HG02870 (cell line): ENCODE measurements around the gene CALR3.
"Not testable (repeated sequence)": the region's sequence is repeated elsewhere in the genome, so short reads cannot be mapped to it uniquely, and the experiment has no call there.

ENCODE experiments used
- ATAC-seq: cut with Tn5 transposase; IDR thresholded peaks from one replicate; pipeline ENCODE4 v1.9.1; 2021; ENCODE audit warnings: mild to moderate bottlenecking, moderate library complexity; ENCODE audit not compliant: unreplicated experiment

CALR3 gene, protein sequence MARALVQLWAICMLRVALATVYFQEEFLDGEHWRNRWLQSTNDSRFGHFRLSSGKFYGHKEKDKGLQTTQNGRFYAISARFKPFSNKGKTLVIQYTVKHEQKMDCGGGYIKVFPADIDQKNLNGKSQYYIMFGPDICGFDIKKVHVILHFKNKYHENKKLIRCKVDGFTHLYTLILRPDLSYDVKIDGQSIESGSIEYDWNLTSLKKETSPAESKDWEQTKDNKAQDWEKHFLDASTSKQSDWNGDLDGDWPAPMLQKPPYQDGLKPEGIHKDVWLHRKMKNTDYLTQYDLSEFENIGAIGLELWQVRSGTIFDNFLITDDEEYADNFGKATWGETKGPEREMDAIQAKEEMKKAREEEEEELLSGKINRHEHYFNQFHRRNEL

DNA sequence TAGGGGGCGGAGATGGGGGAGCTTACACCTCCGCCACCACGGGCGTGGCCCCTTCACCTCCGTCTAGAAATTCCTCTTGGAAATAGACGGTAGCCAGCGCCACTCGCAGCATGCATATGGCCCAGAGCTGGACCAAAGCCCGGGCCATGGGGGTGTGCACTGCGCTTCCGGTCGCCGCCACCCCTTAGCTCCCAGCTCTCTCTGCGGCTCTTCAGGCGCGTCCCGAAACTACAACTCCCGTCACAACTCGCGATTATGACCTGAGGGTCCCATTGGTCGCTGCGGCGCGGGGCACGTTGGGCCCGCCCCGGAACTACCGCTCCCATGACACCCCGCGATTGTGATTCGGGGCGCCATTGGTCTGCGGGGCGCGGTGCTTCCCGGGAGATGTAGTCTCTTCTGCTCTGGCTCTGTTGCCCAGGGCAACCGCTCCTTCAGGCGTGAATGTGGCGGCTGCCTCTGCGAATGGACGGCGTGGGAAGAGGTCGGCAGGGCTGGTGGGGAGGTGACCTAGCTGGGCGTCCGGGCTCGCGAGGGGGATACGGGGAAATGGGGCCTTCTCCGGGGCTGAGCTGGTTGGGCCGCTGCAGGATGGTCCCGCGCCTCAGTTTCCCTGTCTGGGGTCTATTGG lies at the start of gene CALR3, which contains the start of gene C19orf44:
TSS of gene CALR3 (minus strand) at position 186 of the 631 bp plus-strand sequence. CDS start at position 148, 38 bp downstream.
TSS of gene C19orf44 (plus strand) at position 413 of the 631 bp plus-strand sequence. CDS start 4,399 bp downstream, outside the sequence.
- ATAC-seq = peak; percentile 97

- no peak for ATAC-seq
Observed at GRCh38 chr19:16544473-16545231, 48.7 kb upstream of the CALR3 start.

GRCh38 chr19:16543734-16544133 lies 47.8 kb upstream of the CALR3 start:
- not testable (repeated sequence) for ATAC-seq

DNA sequence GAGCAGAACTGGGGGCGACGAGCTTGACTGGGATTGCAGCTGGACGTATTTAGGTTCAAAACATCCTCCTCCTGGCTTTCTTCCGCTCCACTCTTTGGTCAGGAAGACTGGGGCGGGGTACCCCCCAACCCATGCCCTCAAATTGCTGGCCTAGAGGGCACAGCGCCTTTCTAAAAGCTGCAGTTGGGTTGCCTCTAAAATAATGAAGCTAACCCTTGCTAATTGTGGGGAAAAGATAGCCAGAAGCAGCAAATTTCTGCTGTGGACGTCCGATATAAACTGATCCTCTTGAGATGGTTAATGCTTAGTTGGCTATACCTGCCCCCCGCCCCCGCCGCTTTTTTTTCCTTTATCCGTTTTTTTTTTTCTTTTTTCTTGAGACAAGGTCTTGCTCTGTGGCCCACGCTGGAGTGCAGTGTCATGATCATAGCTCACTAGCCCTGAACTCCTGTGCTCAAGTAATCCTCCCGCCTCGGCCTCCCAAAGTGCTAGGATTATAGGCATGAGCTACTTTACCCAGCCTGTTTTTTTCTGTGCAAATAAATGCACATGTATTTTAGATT lies 47.0 kb upstream of the CALR3 start:
- ATAC-seq = no peak

DNA sequence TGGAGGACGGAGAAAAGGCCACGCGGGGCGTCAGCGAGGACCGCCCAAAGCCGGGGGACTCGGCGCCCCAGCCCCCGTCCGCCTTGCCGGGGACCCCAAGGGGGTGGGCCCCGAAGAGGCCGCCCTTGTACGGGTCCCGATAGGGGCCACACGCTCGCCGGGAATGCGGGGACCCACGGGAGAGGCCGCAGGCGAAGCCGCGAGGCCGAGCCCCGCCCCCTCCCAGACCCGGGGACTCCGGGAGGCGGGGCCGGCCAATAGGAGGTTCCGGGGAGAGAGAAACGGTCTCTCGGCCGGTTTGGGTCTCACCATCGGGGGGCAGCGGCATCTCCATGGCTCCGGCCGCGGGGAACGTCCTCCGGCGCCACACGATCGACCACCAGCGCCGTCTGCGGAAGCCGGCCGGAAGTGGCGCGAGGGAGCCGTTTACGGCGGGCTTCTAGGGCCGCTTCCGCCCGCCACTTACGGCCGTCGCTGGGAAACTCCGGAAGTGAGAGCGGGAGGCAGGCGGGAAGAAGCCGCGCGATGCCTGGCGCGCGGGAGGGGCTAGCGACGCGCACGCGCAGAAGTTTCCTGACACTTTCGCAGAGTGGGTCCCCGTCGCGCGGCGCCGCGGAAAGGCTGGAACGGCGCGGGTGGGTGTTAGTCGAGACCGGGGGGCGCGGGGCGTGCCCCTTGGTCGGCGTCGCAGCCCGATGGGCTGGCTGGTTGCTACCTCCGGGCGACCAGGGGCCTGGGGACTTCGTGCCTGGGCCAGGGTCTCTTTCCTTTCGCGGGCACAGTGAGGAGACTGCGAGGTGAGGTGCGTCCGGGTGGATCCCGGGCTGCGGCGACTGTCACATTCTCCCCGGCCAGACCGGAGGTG lies 46.3 kb upstream of the CALR3 start, which contains the start of gene CHERP:
TSS of gene CHERP (minus strand) at position 393 of the 865 bp plus-strand sequence. CDS start at position 334, 59 bp downstream.
- peak; percentile 75 for ATAC-seq

DNA sequence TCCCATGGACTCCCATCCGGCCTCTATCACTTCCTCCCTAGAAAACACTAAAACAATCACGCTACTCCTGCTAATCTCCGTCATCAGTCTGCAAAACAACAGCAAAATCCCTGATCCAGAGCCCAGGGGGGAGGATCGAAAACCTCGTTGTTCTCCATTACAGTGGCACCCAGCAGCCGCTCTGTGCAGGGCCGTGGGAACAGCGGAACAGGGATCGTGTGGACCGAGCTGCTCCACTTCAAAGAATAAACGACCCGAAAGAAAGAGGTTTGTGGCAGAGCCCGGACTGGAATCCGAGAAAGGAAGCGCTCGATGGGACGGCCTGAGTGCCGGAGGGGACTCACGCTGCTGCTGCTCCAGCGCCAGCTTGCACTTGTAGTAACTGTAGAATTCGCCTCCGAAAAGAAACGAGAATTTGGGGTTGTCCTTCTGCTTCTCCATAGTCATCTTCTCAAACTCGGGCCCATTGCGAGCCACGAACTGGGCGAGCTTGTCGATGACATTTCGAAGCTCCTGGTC lies 45.6 kb upstream of the CALR3 start:
- no peak for ATAC-seq

DNA sequence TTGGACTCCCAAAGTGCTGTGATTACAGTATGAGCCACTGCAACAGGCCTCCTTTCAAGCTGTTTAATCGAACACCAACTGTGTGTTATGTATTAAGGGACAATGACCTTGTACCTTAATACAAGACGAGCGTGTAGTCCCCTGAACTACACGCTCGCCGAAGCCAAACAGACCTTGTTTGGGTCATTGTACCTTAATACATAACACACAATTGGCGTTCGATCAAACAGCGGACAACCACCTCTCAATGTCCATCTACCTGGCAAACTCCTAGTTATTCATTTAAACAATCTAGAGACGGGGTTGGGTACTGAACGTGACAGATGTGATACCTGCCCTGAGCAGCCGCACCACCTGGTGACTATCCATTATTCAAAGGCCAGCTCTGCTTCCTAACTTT lies 45.0 kb upstream of the CALR3 start:
- no peak for ATAC-seq

- no peak for ATAC-seq
Observed at GRCh38 chr19:16537111-16537510, 41.1 kb upstream of the CALR3 start.

DNA sequence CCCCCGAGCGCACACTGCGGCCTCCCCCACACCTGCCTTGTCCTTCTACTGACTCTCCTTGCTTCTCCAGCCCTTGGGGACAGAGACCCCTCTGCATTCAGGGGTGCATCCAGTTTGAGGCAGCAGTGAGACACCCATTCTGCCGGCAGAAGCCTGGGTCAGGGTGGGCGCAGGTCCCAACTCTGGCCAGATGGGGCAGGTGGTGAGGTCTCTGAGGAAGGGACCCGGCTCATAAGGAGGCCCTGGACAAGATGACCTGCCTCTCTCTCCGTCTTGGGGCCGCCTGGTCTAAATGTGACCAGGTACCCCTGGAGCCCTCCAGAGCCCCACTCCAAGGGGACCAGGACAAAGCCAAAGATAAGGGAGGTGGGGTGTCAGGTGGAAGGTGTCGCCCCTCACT lies 40.2 kb upstream of the CALR3 start:
- no peak for ATAC-seq

- ATAC-seq = no peak
Observed at GRCh38 chr19:16535381-16535780, 39.4 kb upstream of the CALR3 start.

- ATAC-seq = no peak
Observed at GRCh38 chr19:16532440-16533234, 36.7 kb upstream of the CALR3 start.

DNA sequence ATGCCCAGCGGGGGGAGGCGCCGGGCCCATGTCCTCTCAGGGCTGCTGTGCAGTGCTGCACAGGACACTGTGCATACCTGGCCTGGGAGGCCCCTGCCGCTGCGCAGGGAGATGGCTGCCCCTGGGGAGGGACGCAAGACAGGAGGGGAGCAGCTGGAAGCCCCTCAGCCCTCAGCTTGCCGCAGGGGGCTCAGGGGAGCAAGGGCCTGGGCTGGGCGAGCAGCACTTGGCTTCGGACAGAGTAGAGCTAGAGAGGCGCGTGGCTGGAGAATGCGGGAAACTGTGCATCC lies 35.4 kb upstream of the CALR3 start:
- ATAC-seq = no peak

GRCh38 chr19:16530540-16531379 lies 34.8 kb upstream of the CALR3 start:
- ATAC-seq = no peak

DNA sequence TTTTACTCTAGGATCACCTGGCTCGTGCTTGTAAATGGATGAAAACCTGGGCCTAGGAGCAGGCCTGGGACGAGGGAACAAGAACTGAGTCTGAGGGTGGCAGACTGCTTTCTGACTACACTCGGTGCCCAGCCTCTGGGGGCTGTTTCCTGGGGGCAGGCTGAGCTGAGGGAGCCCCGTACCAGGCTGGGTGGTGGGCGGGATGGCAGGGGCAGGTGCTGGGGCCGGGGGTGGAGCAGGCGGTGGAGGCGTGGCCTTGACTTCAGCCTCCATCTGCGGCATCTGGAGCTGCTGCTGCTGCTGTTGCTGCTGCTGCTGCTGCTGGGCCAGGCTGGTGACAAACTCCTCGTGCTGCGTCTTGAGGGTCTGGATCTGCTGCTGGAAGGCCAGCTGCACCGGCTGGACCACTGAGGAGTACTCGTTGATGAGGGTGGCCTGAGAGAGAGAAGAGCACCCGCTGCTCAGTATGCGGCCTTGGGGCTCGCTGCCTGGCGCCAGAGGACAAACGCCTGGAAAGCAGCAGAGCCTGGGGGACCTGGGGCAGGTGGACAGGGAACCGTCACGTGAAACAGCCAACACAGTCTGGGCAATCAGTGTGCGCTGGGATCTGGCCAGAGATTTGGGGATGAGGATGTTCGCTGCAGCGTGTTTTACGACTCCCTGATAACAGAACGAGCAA lies 33.6 kb upstream of the CALR3 start:
- ATAC-seq = no peak

- ATAC-seq = no peak
Observed at GRCh38 chr19:16527971-16528521, 32.1 kb upstream of the CALR3 start.

DNA sequence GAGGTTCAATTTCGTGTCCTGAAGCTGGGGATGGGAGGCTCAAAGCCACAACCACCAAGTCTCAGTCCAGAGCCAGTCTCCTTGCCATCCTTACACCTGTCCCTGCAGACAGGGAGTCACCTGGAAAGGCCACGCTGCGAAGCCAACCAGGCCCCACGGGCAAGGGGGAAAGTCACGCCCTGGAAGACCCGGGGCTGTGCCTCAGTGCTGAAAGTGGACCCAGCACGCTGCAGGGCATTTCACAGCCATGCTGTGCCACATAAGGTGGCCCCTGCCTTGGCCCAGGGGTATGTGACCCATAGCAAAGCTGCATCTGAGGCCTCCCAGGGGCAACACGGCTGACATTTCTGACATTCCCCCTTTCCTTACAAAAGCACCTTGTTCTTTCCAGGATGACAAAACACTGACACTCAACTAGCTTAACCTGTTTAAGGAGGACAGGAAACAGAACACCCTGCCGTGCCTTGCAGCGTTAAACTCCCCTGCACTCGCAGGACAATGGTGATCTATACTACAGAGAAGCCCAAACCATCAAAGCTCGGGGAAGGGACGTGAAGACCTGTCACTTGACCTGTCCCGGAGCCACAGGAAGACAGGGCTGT lies 31.5 kb upstream of the CALR3 start:
- ATAC-seq = no peak
